ENCODE data around the gene CNPY2.

- TF ChIP-seq, protein P1, sequence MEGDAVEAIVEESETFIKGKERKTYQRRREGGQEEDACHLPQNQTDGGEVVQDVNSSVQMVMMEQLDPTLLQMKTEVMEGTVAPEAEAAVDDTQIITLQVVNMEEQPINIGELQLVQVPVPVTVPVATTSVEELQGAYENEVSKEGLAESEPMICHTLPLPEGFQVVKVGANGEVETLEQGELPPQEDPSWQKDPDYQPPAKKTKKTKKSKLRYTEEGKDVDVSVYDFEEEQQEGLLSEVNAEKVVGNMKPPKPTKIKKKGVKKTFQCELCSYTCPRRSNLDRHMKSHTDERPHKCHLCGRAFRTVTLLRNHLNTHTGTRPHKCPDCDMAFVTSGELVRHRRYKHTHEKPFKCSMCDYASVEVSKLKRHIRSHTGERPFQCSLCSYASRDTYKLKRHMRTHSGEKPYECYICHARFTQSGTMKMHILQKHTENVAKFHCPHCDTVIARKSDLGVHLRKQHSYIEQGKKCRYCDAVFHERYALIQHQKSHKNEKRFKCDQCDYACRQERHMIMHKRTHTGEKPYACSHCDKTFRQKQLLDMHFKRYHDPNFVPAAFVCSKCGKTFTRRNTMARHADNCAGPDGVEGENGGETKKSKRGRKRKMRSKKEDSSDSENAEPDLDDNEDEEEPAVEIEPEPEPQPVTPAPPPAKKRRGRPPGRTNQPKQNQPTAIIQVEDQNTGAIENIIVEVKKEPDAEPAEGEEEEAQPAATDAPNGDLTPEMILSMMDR (IDR thresholded peaks at IDR 0.05; ENCODE audit: extremely low read depth in 1 of 2, insufficient read depth in 1 of 2, low read depth in 1 of 2, low read length in 2 of 2) = no peak
- TF ChIP-seq GATA2 (IDR thresholded peaks at IDR 0.05; ENCODE audit: insufficient read depth, insufficient read length, low read depth, low read length) = no peak
These were observed 29.6 kb downstream of the CNPY2 start for GRCh38 chr12:56286044-56286830.
